Measurements from ENCODE around the gene GAS2L3.
A peak's percentile ranks its signal among the peaks of the same experiment; 100 is the strongest.

Gene GAS2L3

DNA sequence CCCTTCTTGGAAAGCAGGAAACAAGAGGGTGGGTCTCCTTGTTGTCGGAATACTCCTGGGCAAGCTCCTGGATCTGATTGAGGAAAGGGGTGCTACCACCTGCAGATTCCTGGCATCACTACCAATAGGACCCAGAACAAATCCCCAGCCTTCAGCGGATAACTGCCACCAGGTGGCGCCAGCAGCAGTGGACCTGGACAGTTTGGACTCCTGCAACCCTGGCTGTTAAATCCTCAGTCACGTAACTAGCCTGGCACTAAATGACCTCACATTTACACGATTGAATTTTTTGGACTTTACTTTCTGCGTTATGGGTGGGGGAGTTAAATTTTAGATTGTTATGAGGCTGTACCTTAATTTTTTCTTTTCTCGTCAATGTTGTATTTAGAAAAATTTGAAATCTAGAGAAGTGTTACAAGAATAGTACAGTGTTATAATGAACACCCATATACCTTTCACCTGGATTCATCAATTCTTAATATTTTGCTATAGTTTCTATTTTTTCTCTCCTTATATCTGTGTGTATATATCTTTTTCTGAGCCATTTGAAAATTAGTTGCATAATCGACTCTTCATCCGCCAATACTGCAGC is 95.6 kb downstream of the GAS2L3 start:
- peak; percentile 25 to 32 for DNase-seq

DNA sequence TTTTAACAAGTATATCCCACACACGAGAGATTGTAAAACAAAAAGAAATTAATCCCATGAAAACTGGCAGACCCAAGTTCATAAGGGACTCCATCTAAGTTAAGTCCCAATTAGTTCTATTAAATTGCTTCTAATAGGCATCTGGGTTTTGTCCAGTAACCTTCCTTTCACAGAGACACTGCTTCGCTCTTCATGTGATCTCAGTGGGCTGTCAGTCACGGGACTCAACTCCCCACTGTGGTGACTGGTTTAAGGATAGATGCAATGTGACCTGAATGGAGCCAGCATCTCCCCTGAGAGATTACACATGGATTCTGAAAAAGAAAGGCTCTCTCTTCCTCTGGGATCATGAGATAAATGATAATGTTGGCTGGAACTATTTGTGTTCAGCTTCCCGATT is 96.4 kb downstream of the GAS2L3 start:
- no peak for DNase-seq

DNA sequence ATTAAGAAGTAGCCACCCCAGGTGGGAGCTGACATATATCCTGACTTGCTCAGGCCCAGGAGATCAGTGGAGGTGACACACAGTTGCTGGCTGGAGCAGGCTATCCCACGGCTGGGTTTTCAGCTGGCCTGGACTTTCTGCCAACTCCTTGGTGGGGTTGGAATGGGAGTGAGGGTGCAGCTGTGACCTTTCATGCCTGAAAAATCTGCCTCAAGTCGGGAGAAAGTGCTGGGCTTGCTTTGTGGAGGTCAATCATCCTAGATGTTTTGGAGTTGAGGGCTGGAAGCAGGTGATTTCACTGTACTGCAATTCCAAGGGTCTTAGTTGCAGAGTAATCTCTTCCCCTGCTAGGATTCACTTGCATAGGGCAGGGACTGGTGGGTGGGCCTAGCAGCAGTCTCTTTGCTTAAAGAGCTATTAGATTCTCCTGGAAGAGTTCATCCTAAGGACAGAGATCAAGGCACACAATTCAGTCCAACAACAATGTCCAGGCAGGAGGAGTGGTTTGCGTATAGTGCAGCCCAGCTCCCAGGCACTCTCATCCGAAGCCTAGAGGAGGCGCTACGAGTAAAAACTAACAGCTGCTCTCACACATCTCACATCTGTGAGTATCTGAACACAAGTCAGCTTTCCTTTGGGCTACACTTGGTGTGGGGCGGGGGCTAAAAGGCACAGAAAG is 98.1 kb downstream of the GAS2L3 start:
- no peak for DNase-seq

DNA sequence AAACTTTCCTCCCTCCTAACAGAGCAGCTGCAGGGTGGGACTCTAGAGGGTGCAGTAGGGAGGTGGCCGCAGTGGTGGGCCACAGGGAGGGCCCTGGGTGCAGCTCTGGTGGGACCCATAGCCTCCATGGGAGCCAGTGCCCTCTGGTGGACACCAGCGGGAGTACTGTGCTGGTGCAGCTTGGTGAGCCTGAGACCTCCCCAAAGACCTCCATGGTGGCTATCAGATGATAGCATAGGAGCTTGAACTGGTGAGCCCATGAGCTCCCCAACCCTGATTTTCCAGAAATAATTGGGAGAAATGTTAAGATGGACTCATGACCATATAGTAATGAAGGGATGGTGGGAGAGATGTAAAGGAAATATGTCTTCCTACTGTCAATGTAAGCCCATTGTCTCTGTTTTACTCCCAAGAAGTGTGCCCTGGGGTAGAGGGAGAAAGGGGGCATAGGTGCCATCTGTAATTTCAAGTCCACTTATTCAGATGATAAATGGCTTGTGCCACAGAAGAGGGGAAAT is 98.7 kb downstream of the GAS2L3 start:
- peak in 1 of 2 donors; percentile 5 for DNase-seq

DNA sequence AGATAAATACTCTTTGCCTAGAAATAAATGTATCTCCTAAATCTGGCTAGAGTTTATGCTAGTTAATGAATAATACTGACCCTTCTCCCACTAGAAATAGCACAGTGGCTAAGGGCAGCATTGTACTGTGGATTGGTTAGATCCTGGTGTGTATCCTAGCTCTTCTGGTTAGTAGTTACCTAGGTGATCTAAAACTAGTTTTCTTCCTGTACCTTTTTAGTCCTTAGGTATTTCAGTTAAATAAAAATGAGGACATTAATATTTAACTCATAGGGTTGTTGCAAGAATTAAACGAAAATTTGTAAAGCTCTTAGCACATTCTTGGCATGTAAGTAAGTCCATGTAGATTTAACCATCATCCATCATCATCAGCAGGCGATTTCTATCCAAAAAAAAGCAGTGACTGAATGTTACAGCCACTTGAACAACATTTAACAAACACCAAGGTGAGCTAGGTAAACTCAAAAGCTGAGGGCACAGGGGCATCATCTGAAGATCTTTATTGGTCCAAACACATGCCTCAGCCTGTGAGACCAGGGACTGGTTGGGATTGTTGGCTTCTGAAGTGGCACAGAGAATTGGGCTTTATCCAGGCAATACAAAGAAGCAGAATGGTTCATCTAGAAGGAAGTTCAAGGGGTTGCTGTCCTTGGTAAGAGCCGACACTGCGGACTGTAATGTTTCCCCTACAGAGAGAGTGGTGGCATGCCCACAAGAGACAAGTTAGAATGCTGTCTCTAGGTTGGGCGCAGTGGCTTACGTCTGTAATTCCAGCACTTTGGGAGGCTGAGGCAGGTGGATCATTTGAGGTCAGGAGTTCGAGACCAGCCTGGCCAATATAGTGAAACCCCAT is 100.8 kb downstream of the GAS2L3 start:
- no peak for DNase-seq

Measured in CD4-positive, alpha-beta T cell treated with Interleukin-1 beta for 1 hour (primary cell).